Common myeloid progenitor, CD34-positive (primary cell): ENCODE measurements around the gene ATXN7L1.

Experiments
- CTCF ChIA-PET: fragments of 350-600 bp; sonication (Branson Sonifier 250); formaldehyde crosslinking; loops from one replicate; lab custom pipeline; 2021; ENCODE audit warnings: antibody characterized with exemption; lab: Charles Lee
- POLR2A ChIA-PET: fragments of 350-600 bp; sonication (Branson Sonifier 250); formaldehyde crosslinking; loops from one replicate; lab custom pipeline; 2021; ENCODE audit warnings: antibody characterized with exemption; lab: Charles Lee
- DNase-seq, 3 donors: peaks; one replicate each; pipeline versions ENCODE4 v3.0.0 to v3.0.0-alpha.2; 2013
- H3K27ac ChIP-seq, 2 experiments: 1 replicate in 1 of 2; 2 replicates in 1 of 2; pipeline ENCODE4 v1.7.0; 2013; ENCODE audit warnings: inconsistent platforms in 2 of 2, low read length in 2 of 2, mild to moderate bottlenecking in 2 of 2, low read depth in 1 of 2, moderate library complexity in 1 of 2; ENCODE audit not compliant: severe bottlenecking in 2 of 2, insufficient read depth in 1 of 2, poor library complexity in 1 of 2
- H3K27me3 ChIP-seq, 5 experiments: replicated peaks in 2 of 5; 1 replicate in 3 of 5; 2 replicates in 2 of 5; pipeline versions ENCODE4 v1.6.1 to v1.7.0; 2013; ENCODE audit warnings: low read length in 4 of 5, mild to moderate bottlenecking in 2 of 5, moderate library complexity in 2 of 5, inconsistent platforms in 1 of 5; ENCODE audit not compliant: insufficient read depth in 5 of 5, control insufficient read depth in 4 of 5
- H3K36me3 ChIP-seq, 4 experiments: 1 replicate in 2 of 4; 2 replicates in 2 of 4; pipeline versions ENCODE4 v1.6.1 to v1.7.0; 2013; ENCODE audit warnings: low read length in 3 of 4, control low read depth in 1 of 4, mild to moderate bottlenecking in 1 of 4; ENCODE audit not compliant: control insufficient read depth in 4 of 4, insufficient read depth in 4 of 4
- H3K4me1 ChIP-seq, 4 experiments: 1 replicate in 3 of 4; 2 replicates in 1 of 4; pipeline versions ENCODE4 v1.6.1 to v1.7.1; 2013; ENCODE audit warnings: low read length in 3 of 4, mild to moderate bottlenecking in 3 of 4, control low read depth in 1 of 4, inconsistent platforms in 1 of 4, moderate library complexity in 1 of 4; ENCODE audit not compliant: control insufficient read depth in 4 of 4, insufficient read depth in 4 of 4; ENCODE audit errors: control extremely low read depth in 1 of 4
- H3K4me3 ChIP-seq, 7 experiments: 1 replicate in 4 of 7; 2 replicates in 3 of 7; pipeline versions ENCODE4 v1.5.1 to v1.7.0; 2013; ENCODE audit warnings: mild to moderate bottlenecking in 7 of 7, low read length in 6 of 7, moderate library complexity in 6 of 7, inconsistent platforms in 2 of 7, low read depth in 2 of 7, control low read depth in 1 of 7; ENCODE audit not compliant: insufficient read depth in 4 of 7, control insufficient read depth in 1 of 7; ENCODE audit errors: extremely low read depth in 1 of 7
- H3K9me3 ChIP-seq, 5 experiments: 1 replicate in 4 of 5; 2 replicates in 1 of 5; pipeline versions ENCODE4 v1.6.1 to v1.7.1; 2013; ENCODE audit warnings: low read length in 4 of 5, mild to moderate bottlenecking in 2 of 5, inconsistent platforms in 1 of 5, low read depth in 1 of 5, moderate library complexity in 1 of 5; ENCODE audit not compliant: control insufficient read depth in 4 of 5, insufficient read depth in 2 of 5; ENCODE audit errors: control extremely low read depth in 1 of 5
- WGBS: methylation state at CpG from one replicate; pipeline ENCODE4 v1.1.5; 2013; ENCODE audit not compliant: insufficient coverage; 5-methylcytosine and 5-hydroxymethylcytosine counted together

ATXN7L1 gene

DNA sequence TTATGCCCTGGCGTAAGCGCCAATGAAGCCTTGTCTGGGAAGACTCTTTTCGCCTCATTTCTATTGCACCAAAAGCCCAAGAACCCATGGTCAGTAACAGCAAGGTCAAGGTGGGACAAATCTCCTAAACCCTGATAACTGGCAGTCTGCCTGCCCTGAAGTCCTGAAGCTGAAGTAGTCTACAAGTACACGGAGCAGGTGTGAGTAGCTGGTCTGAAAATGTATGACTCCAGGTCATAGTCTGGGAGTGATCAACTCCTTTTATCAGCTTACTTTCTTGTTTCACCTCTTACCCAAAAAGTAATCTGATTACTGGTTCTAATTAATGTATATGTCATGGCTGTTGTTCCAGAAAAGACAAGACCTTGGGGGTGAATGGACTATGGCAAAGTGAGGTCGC, 187.8 kb downstream of the ATXN7L1 start:
- Histone ChIP-seq H3K27me3 (no peaks in the 10 kb centered on the region), H3K36me3 (no peaks in the 10 kb centered on the region), H3K4me1 (peaks cover 7 to 19% (median 12%) of the 10 kb centered on the region in 4 experiments), H3K27ac (no peak overlapping the region), H3K4me3 (no peak overlapping the region), H3K9me3 (no peaks in the 10 kb centered on the region)
- ChIA-PET POLR2A (no interaction called here), CTCF (interaction anchor here (1.1 to 1.6 kb wide), 6 partner anchors 11 to 350 kb away, joined by 3 to 9 read pairs (median 3); no protein-coding TSS in a partner anchor)
- WGBS, result 95% methylated on average over 3 of the region's 5 CpGs
- no peak for DNase-seq

DNA sequence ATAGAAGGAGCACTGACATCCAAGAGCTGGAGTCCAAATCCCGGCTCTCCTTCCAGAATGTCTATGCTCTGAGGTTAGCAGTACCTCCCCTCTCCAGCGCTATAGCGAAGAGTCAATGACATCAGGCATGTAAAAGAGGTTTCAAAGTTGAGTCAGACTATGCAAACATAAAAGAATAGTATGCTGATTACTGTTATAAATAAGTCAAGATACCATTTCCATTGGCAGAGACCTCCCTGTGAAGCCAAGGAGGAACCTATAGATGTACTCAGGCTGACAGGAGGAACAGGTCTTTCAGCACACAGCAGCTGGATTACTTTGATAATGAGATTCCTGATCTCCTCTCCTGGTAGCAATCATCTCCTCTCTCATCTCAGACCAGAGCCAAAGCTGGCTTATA, 191.2 kb downstream of the ATXN7L1 start:
- Histone ChIP-seq H3K4me1 (no peaks in the 10 kb centered on the region), H3K4me3 (no peak overlapping the region), H3K27ac (no peak overlapping the region), H3K36me3 (no peaks in the 10 kb centered on the region), H3K27me3 (no peaks in the 10 kb centered on the region), H3K9me3 (no peaks in the 10 kb centered on the region)
- no CpG with 5 or more reads among the region's 3 CpGs for WGBS
- CTCF ChIA-PET, result interaction anchor here (1.0 to 1.5 kb wide), 2 partner anchors 8 to 29 kb away, joined by 3 read pairs; no protein-coding TSS in a partner anchor
- POLR2A ChIA-PET, result no interaction called here
- DNase-seq, result no peak

GRCh38 chr7:105682341-105683060, 193.9 kb downstream of the ATXN7L1 start:
- DNase-seq, result no peak
- POLR2A ChIA-PET, result no interaction called here
- Histone ChIP-seq H3K9me3 (no peaks in the 10 kb centered on the region), H3K4me3 (no peak overlapping the region), H3K4me1 (peaks cover 7 to 22% (median 20%) of the 10 kb centered on the region in 4 experiments), H3K27ac (no peak overlapping the region), H3K27me3 (no peaks in the 10 kb centered on the region), H3K36me3 (no peaks in the 10 kb centered on the region)
- CTCF ChIA-PET, result no interaction called here
- no CpG with 5 or more reads among the region's 2 CpGs for WGBS

DNA sequence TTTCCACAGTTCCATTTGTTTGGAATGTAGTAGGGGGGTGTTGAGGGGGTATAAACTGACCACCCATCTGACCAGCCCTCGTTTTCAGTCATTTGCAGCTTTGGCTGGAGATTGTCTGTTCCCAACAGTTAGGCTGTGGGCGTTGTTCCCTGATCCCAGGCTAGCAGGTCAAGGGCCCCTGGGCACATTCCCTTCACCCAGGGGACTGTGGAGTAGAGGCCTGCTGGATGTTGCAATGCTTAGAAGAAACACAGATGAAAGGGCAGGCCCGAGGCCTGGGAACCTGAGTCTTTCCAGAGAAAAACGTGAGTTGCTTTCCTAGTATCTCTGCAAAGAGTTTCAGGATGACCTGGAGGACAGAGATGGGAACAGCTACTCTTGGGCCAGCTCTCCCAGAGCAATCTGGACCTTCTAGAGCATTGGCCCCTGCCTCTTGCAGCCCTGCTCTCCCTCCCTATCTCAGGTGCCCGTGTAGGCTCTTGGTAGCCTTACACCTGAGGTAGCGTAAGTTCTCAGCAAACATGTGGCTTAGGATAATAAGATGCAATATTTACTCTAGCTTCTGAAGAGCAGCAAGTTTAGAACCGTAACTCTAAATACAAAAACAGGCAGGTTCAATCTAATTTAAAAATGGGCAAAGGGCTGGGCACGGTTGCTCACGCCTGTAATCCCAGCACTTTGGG, 195.8 kb downstream of the ATXN7L1 start:
- DNase-seq, result no peak
- Histone ChIP-seq H3K36me3 (no peaks in the 10 kb centered on the region), H3K4me3 (no peak overlapping the region), H3K9me3 (no peaks in the 10 kb centered on the region), H3K27ac (no peak overlapping the region), H3K27me3 (no peaks in the 10 kb centered on the region), H3K4me1 (peaks cover 13 to 40% (median 39%) of the 10 kb centered on the region in 4 experiments)
- CTCF ChIA-PET, result interaction anchor here (1.1 kb wide), 1 partner anchor 28 kb away, joined by 3 read pairs; no protein-coding TSS in a partner anchor
- POLR2A ChIA-PET, result no interaction called here
- WGBS, result 100% methylated on average over 7 of the region's 9 CpGs

DNA sequence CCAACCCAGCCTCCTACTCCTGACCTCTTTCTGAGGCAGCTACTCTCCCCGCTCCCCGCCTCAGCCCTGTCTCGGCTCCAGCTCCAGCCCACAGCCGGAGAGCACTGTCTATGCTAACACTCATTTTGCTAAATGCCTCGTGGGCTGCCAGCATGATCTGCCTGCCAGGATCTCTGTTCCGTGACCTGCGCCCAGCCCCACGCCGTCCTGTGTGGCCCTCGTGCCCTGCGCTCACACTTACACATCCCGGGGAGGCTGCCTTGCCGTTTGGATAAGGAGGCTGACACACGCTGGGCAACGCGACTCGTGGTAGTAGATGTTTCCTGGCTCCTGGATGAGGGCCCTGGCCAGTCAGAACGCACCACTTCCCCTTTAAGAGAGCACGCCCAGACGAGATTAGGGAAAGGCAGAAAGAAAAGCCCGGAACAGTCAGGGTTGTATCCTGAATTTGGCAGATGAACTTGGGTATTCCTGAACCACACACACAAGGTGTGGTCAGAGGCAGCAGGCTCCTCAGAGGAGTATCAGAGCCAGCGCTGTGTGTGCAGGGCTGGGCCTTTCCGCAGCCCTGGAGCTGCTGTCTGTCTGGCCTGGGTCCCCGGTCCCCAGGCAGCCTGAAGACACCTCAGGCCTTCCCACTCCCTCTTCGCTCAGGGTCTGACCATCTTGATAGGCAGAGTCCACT, 197.4 kb downstream of the ATXN7L1 start:
- 0% methylated on average over 16 of the region's 25 CpGs for WGBS
- no peaks in the 10 kb centered on the region for H3K27me3 ChIP-seq
- ChIA-PET POLR2A (no interaction called here), CTCF (interaction anchor here (1.0 to 2.2 kb wide), 3 partner anchors 8 to 22 kb away, joined by 3 to 9 read pairs (median 4); no protein-coding TSS in a partner anchor)
- peak in 2 of 3 donors; percentile 59 to 77 for DNase-seq
- H3K4me1 ChIP-seq, result peaks cover 13 to 56% (median 48%) of the 10 kb centered on the region in 4 experiments
- peak overlapping the region; percentile 43 to 85 (median 71) for H3K4me3 ChIP-seq
- H3K36me3 ChIP-seq, result no peaks in the 10 kb centered on the region
- H3K27ac ChIP-seq, result peak overlapping the region; percentile 73 to 74
- H3K9me3 ChIP-seq, result no peaks in the 10 kb centered on the region

GRCh38 chr7:105677817-105678573, 198.4 kb downstream of the ATXN7L1 start:
- peaks cover 0 to 5% (median 0%) of the 10 kb centered on the region in 4 experiments for H3K36me3 ChIP-seq
- no peaks in the 10 kb centered on the region for H3K27me3 ChIP-seq
- DNase-seq, result peak; percentile 82 to 97 (median 93)
- H3K27ac ChIP-seq, result peak overlapping the region; percentile 73 to 74
- WGBS, result 15% methylated on average over 6 of the region's 11 CpGs
- H3K4me3 ChIP-seq, result peak overlapping the region; percentile 4 to 85 (median 71)
- ChIA-PET CTCF (interaction anchor here (1.0 to 2.2 kb wide), 5 partner anchors 9 to 126 kb away, joined by 3 to 9 read pairs (median 4); no protein-coding TSS in a partner anchor), POLR2A (interaction anchor here (0.5 kb wide), 1 partner anchor 397 kb away, joined by 4 read pairs; no protein-coding TSS in a partner anchor)
- no peaks in the 10 kb centered on the region for H3K9me3 ChIP-seq
- H3K4me1 ChIP-seq, result peaks cover 16 to 65% (median 58%) of the 10 kb centered on the region in 4 experiments
